Measurements from ENCODE around the gene NOL12.
"Not testable (repeated sequence)": the region's sequence is repeated elsewhere in the genome, so short reads cannot be mapped to it uniquely, and the experiment has no call there.

The NOL12 gene

GRCh38 chr22:37711490-37711889, 25.3 kb downstream of the NOL12 start:
- Histone ChIP-seq H3K4me3 (ENCODE audit: low read depth, low read length) (no peak overlapping the region), H3K36me3 (ENCODE audit: control insufficient read depth, insufficient read depth, low read length) (peaks cover 8% of the 10 kb centered on the region), H3K27me3 (ENCODE audit: control insufficient read depth, insufficient read depth, low read length) (no peaks in the 10 kb centered on the region), H3K9me3 (ENCODE audit: control insufficient read depth, insufficient read depth, low read length) (no peaks in the 10 kb centered on the region), H3K4me1 (ENCODE audit: control insufficient read depth, insufficient read depth, low read length) (no peaks in the 10 kb centered on the region), H3K9ac (ENCODE audit: low read depth, low read length) (no peak overlapping the region)

GRCh38 chr22:37713761-37714160, 27.6 kb downstream of the NOL12 start:
- Histone ChIP-seq H3K36me3 (ENCODE audit: control insufficient read depth, insufficient read depth, low read length) (peaks cover 11% of the 10 kb centered on the region), H3K4me1 (ENCODE audit: control insufficient read depth, insufficient read depth, low read length) (no peaks in the 10 kb centered on the region), H3K9ac (ENCODE audit: low read depth, low read length) (no peak overlapping the region), H3K9me3 (ENCODE audit: control insufficient read depth, insufficient read depth, low read length) (no peaks in the 10 kb centered on the region), H3K4me3 (ENCODE audit: low read depth, low read length) (no peak overlapping the region), H3K27me3 (ENCODE audit: control insufficient read depth, insufficient read depth, low read length) (no peaks in the 10 kb centered on the region)

GRCh38 chr22:37714634-37715033, 28.5 kb downstream of the NOL12 start:
- no peaks in the 10 kb centered on the region for H3K9me3 ChIP-seq (ENCODE audit: control insufficient read depth, insufficient read depth, low read length)
- no peaks in the 10 kb centered on the region for H3K27me3 ChIP-seq (ENCODE audit: control insufficient read depth, insufficient read depth, low read length)
- no peak overlapping the region for H3K4me3 ChIP-seq (ENCODE audit: low read depth, low read length)
- H3K4me1 ChIP-seq (ENCODE audit: control insufficient read depth, insufficient read depth, low read length), result no peaks in the 10 kb centered on the region
- H3K9ac ChIP-seq (ENCODE audit: low read depth, low read length), result no peak overlapping the region
- H3K36me3 ChIP-seq (ENCODE audit: control insufficient read depth, insufficient read depth, low read length), result peaks cover 9% of the 10 kb centered on the region

GRCh38 chr22:37715760-37716159, 29.6 kb downstream of the NOL12 start:
- Histone ChIP-seq H3K36me3 (ENCODE audit: control insufficient read depth, insufficient read depth, low read length) (peaks cover 4% of the 10 kb centered on the region), H3K9ac (ENCODE audit: low read depth, low read length) (no peak overlapping the region), H3K4me3 (ENCODE audit: low read depth, low read length) (no peak overlapping the region), H3K4me1 (ENCODE audit: control insufficient read depth, insufficient read depth, low read length) (no peaks in the 10 kb centered on the region), H3K27me3 (ENCODE audit: control insufficient read depth, insufficient read depth, low read length) (no peaks in the 10 kb centered on the region), H3K9me3 (ENCODE audit: control insufficient read depth, insufficient read depth, low read length) (no peaks in the 10 kb centered on the region)

- H3K4me3 ChIP-seq (ENCODE audit: low read depth, low read length), result no peak overlapping the region
- H3K36me3 ChIP-seq (ENCODE audit: control insufficient read depth, insufficient read depth, low read length), result peaks cover 6% of the 10 kb centered on the region
- no peaks in the 10 kb centered on the region for H3K9me3 ChIP-seq (ENCODE audit: control insufficient read depth, insufficient read depth, low read length)
- H3K9ac ChIP-seq (ENCODE audit: low read depth, low read length), result no peak overlapping the region
- H3K27me3 ChIP-seq (ENCODE audit: control insufficient read depth, insufficient read depth, low read length), result no peaks in the 10 kb centered on the region
- H3K4me1 ChIP-seq (ENCODE audit: control insufficient read depth, insufficient read depth, low read length), result no peaks in the 10 kb centered on the region
These were observed 30.6 kb downstream of the NOL12 start for GRCh38 chr22:37716708-37717107.

- H3K9me3 ChIP-seq (ENCODE audit: control insufficient read depth, insufficient read depth, low read length); H3K36me3 ChIP-seq (ENCODE audit: control insufficient read depth, insufficient read depth, low read length); H3K9ac ChIP-seq (ENCODE audit: low read depth, low read length); H3K4me3 ChIP-seq (ENCODE audit: low read depth, low read length); H3K27me3 ChIP-seq (ENCODE audit: control insufficient read depth, insufficient read depth, low read length); H3K4me1 ChIP-seq (ENCODE audit: control insufficient read depth, insufficient read depth, low read length): not testable (repeated sequence)
These were observed 31.1 kb downstream of the NOL12 start for GRCh38 chr22:37717235-37717634.

- H3K9me3 ChIP-seq (ENCODE audit: control insufficient read depth, insufficient read depth, low read length); H3K4me3 ChIP-seq (ENCODE audit: low read depth, low read length); H3K9ac ChIP-seq (ENCODE audit: low read depth, low read length); H3K4me1 ChIP-seq (ENCODE audit: control insufficient read depth, insufficient read depth, low read length); H3K36me3 ChIP-seq (ENCODE audit: control insufficient read depth, insufficient read depth, low read length); H3K27me3 ChIP-seq (ENCODE audit: control insufficient read depth, insufficient read depth, low read length): not testable (repeated sequence)
These were observed 31.7 kb downstream of the NOL12 start for GRCh38 chr22:37717746-37718305.

- Histone ChIP-seq H3K9me3 (ENCODE audit: control insufficient read depth, insufficient read depth, low read length) (no peaks in the 10 kb centered on the region), H3K36me3 (ENCODE audit: control insufficient read depth, insufficient read depth, low read length) (peaks cover 10% of the 10 kb centered on the region), H3K4me1 (ENCODE audit: control insufficient read depth, insufficient read depth, low read length) (no peaks in the 10 kb centered on the region), H3K9ac (ENCODE audit: low read depth, low read length) (no peak overlapping the region), H3K4me3 (ENCODE audit: low read depth, low read length) (no peak overlapping the region), H3K27me3 (ENCODE audit: control insufficient read depth, insufficient read depth, low read length) (no peaks in the 10 kb centered on the region)
These were observed 39.6 kb downstream of the NOL12 start for GRCh38 chr22:37725551-37726240.

GRCh38 chr22:37726241-37726887, 40.2 kb downstream of the NOL12 start:
- Histone ChIP-seq H3K4me3 (ENCODE audit: low read depth, low read length) (no peak overlapping the region), H3K36me3 (ENCODE audit: control insufficient read depth, insufficient read depth, low read length) (peaks cover 8% of the 10 kb centered on the region), H3K9ac (ENCODE audit: low read depth, low read length) (no peak overlapping the region), H3K27me3 (ENCODE audit: control insufficient read depth, insufficient read depth, low read length) (no peaks in the 10 kb centered on the region), H3K4me1 (ENCODE audit: control insufficient read depth, insufficient read depth, low read length) (no peaks in the 10 kb centered on the region), H3K9me3 (ENCODE audit: control insufficient read depth, insufficient read depth, low read length) (no peaks in the 10 kb centered on the region)

GRCh38 chr22:37728620-37729019, 42.5 kb downstream of the NOL12 start:
- H3K27me3 ChIP-seq (ENCODE audit: control insufficient read depth, insufficient read depth, low read length), result no peaks in the 10 kb centered on the region
- no peaks in the 10 kb centered on the region for H3K4me1 ChIP-seq (ENCODE audit: control insufficient read depth, insufficient read depth, low read length)
- H3K4me3 ChIP-seq (ENCODE audit: low read depth, low read length), result no peak overlapping the region
- no peak overlapping the region for H3K9ac ChIP-seq (ENCODE audit: low read depth, low read length)
- H3K9me3 ChIP-seq (ENCODE audit: control insufficient read depth, insufficient read depth, low read length), result no peaks in the 10 kb centered on the region
- peaks cover 8% of the 10 kb centered on the region for H3K36me3 ChIP-seq (ENCODE audit: control insufficient read depth, insufficient read depth, low read length)

- no peak overlapping the region for H3K4me3 ChIP-seq (ENCODE audit: low read depth, low read length)
- no peaks in the 10 kb centered on the region for H3K9me3 ChIP-seq (ENCODE audit: control insufficient read depth, insufficient read depth, low read length)
- no peaks in the 10 kb centered on the region for H3K27me3 ChIP-seq (ENCODE audit: control insufficient read depth, insufficient read depth, low read length)
- H3K9ac ChIP-seq (ENCODE audit: low read depth, low read length), result no peak overlapping the region
- no peaks in the 10 kb centered on the region for H3K36me3 ChIP-seq (ENCODE audit: control insufficient read depth, insufficient read depth, low read length)
- peaks cover 2% of the 10 kb centered on the region for H3K4me1 ChIP-seq (ENCODE audit: control insufficient read depth, insufficient read depth, low read length)
These were observed 45.8 kb downstream of the NOL12 start for GRCh38 chr22:37731804-37732471.
